Prostate gland (tissue), 2 donors: ENCODE data around the gene NFATC3. TPM values are rescaled to one million over a fixed set of nuclear protein-coding genes. Genes with fewer than 3 reads are reported as not detected.
"Not testable (repeated sequence)": the region's sequence is repeated elsewhere in the genome, so short reads cannot be mapped to it uniquely, and the experiment has no call there.

ENCODE experiments used
- DNase-seq: peaks from one replicate; pipeline ENCODE4 v3.0.0-alpha.2; 2019; ENCODE audit warnings: low spot score
- H3K27ac ChIP-seq, 2 donors: fragments of 200-600 bp; sonication (generic); 2 replicates each; pipeline ENCODE4 v1.5.1; 2017 to 2019
- H3K27me3 ChIP-seq: fragments of 200-600 bp; sonication (generic); replicated peaks from 2 replicates; pipeline ENCODE4 v1.5.1; 2019; ENCODE audit not compliant: insufficient read depth
- H3K36me3 ChIP-seq, 2 donors: fragments of 200-600 bp; sonication (generic); 1 replicate in 1 of 2; 2 replicates in 1 of 2; pipeline versions ENCODE4 v1.5.1 to v1.8.1; 2017 to 2019
- H3K4me1 ChIP-seq: fragments of 200-600 bp; sonication (generic); replicated peaks from 2 replicates; pipeline ENCODE4 v1.5.1; 2019
- H3K4me3 ChIP-seq, 2 donors: fragments of 200-600 bp; sonication (generic); 2 replicates each; pipeline ENCODE4 v1.5.1; 2017 to 2019
- H3K9me3 ChIP-seq: fragments of 200-600 bp; sonication (generic); 2 replicates; pipeline ENCODE4 v1.5.1; 2017
- POLR2A ChIP-seq: fragments of 450-650 bp; IDR thresholded peaks from one replicate; pipeline ENCODE4 v1.6.1; 2016; ENCODE audit warnings: antibody characterized with exemption, mild to moderate bottlenecking
- POLR2AphosphoS5 ChIP-seq: sonication (generic); formaldehyde crosslinking; IDR thresholded peaks from one replicate; pipeline ENCODE4 v1.6.1; 2017; ENCODE audit warnings: antibody characterized with exemption
- WGBS: methylation state at CpG from one replicate; pipeline ENCODE4 v1.1.5; 2018; 5-methylcytosine and 5-hydroxymethylcytosine counted together
- intact Hi-C: fragments of 100-400 bp; cut with DNase I; formaldehyde crosslinking; loops from one replicate; pipeline ENCODE4 v1.14.2; 2022
- total RNA-seq, 2 donors: library from RNA; depleted of rRNA; stranded (reverse); fragments of >200 nt; gene quantifications; one replicate each; pipeline ENCODE4 v1.1.0, GENCODE V29; 2016
- TF ChIP-seq, protein P1 (sequence below), 4 experiments: fragments of 200-600 bp in 2 of 4; fragments of 450-650 bp in 2 of 4; sonication (generic) in 2 of 4; IDR thresholded peaks; 1 replicate in 3 of 4; 2 replicates in 1 of 4; pipeline ENCODE4 v1.5.1; 2016 to 2019; ENCODE audit warnings: antibody characterized with exemption in 4 of 4, mild to moderate bottlenecking in 2 of 4, moderate library complexity in 2 of 4

Gene NFATC3
- total RNA-seq, 2 donors from 2014 or later, result 36.6 to 84.1 TPM

DNA sequence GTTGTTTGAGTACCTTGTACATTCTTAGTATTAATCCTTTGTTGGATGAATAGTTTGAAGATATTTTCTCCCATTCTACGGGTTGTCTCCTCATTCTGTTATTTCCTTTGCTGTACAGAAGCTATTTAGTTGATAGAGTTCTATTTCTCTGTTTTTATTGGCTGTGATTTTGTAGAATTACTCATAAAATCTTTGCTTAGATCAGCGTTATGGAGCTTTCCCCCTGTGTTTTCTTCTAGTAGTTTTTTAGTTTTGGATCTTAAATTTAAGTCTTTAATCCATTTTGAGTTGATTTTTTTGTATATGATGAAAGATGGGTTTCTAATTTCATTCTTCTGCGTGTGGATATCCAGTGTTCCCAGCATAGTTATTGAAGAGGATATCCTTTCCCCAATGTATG lies 45.4 kb downstream of the NFATC3 start:
- no peak for DNase-seq
- no peaks in the 10 kb centered on the region for H3K36me3 ChIP-seq
- H3K4me1 ChIP-seq, result no peaks in the 10 kb centered on the region
- no peaks in the 10 kb centered on the region for H3K9me3 ChIP-seq
- TF ChIP-seq POLR2AphosphoS5, result no peak
- TF ChIP-seq, protein P1, sequence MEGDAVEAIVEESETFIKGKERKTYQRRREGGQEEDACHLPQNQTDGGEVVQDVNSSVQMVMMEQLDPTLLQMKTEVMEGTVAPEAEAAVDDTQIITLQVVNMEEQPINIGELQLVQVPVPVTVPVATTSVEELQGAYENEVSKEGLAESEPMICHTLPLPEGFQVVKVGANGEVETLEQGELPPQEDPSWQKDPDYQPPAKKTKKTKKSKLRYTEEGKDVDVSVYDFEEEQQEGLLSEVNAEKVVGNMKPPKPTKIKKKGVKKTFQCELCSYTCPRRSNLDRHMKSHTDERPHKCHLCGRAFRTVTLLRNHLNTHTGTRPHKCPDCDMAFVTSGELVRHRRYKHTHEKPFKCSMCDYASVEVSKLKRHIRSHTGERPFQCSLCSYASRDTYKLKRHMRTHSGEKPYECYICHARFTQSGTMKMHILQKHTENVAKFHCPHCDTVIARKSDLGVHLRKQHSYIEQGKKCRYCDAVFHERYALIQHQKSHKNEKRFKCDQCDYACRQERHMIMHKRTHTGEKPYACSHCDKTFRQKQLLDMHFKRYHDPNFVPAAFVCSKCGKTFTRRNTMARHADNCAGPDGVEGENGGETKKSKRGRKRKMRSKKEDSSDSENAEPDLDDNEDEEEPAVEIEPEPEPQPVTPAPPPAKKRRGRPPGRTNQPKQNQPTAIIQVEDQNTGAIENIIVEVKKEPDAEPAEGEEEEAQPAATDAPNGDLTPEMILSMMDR (IDR thresholded peaks at IDR 0.05), result no peak
- TF ChIP-seq POLR2A, result no peak
- H3K27ac ChIP-seq, result no peak overlapping the region
- no peaks in the 10 kb centered on the region for H3K27me3 ChIP-seq
- WGBS, result 85% methylated on average over 3 of the region's 3 CpGs
- no peak overlapping the region for H3K4me3 ChIP-seq
- intact Hi-C loops, result no loop called here

DNA sequence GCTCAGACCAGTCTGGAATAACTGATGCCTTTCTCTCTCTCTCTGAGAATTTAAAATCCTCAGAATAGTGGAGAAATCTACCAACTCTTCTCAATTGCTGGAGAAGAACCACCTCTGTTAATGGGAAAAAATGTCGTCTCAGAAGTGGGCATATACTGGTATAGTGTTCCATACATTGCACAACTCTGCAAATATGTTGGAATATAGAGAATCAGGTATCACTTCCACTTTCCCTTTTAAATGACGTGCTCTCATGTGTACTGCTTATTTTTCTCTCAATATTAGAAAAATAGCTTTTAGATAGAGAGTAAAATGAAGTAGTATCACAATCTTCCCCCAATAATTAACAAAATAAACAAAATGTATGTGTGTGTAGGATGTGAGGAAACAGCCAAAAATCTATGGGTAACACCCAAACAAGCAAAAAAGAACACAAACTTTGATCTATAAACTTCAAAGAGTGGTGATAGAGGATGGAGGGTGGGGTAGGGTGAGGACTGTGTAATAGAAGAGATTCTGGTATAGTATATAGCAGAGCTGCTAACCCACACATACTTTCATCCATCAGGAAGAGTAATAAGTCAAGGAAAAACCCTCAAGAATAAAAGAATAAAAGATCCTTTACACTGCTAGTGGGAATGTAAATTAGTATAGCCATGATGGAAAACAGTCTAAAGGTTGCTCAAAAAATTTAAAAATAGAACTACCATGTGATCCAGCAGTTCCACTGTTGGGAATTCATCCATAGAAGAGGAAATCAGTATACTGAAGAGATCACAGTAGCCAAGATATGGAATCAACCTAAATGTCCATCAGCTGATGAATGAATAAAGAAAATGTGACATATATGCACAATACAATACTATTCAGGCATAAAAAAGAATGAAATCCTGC lies 46.9 kb downstream of the NFATC3 start:
- intact Hi-C loops, result no loop called here
- Histone ChIP-seq H3K36me3 (no peaks in the 10 kb centered on the region), H3K27me3 (no peaks in the 10 kb centered on the region), H3K9me3 (no peaks in the 10 kb centered on the region), H3K4me3 (no peak overlapping the region), H3K4me1 (no peaks in the 10 kb centered on the region), H3K27ac (no peak overlapping the region)
- 85% methylated on average over 2 of the region's 2 CpGs for WGBS
- TF ChIP-seq POLR2A (no peak), POLR2AphosphoS5 (no peak)
- TF ChIP-seq, protein P1 (IDR thresholded peaks at IDR 0.05), result no peak
- DNase-seq, result no peak

DNA sequence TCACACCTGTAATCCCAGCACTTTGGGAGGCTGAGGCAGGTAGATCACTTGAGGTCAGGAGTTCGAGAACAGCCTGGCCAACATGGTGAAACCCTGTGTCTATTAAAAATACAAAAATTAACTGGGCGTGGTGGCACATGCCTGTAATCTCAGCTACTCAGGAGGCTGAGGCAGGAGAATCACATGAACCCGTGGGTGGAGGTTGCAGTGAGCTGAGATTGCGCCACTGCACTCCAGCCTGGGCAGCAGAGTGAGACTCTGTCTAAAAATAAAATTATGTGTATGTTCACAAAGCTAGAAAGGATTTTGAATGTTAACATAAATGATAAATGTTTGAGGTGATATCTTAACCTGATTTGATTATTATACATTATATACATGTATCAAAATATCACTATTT lies 47.8 kb downstream of the NFATC3 start:
- H3K9me3 ChIP-seq, intact Hi-C loops, H3K27ac ChIP-seq, H3K27me3 ChIP-seq, H3K4me1 ChIP-seq, H3K4me3 ChIP-seq, DNase-seq, H3K36me3 ChIP-seq: not testable (repeated sequence)
- WGBS, result 94% methylated on average over 4 of the region's 4 CpGs

DNA sequence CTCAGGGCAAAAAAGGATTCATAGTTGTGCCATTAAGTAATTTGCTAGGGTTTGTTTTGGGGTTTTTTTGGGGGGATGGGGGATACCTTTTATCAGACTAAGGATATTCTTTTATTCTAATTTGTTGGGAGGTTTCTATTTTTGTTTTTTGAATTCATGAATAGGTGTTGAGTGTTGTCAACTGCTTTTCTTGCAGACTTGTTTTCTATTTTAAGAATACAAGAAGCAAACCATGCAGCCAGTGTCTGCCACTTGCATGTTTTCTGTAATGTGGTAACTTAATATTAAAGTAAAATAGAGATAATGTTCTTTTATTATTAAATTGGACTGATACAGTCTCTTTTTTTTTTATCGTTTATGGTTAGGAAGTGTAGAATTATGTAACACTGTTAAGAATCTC lies 49.5 kb downstream of the NFATC3 start:
- no peak overlapping the region for H3K4me3 ChIP-seq
- TF ChIP-seq, protein P1 (IDR thresholded peaks at IDR 0.05), result no peak
- TF ChIP-seq POLR2AphosphoS5, result no peak
- no peak for TF ChIP-seq POLR2A
- no peaks in the 10 kb centered on the region for H3K9me3 ChIP-seq
- H3K27ac ChIP-seq, result no peak overlapping the region
- H3K36me3 ChIP-seq, result no peaks in the 10 kb centered on the region
- no peak for DNase-seq
- intact Hi-C loops, result no loop called here
- no peaks in the 10 kb centered on the region for H3K27me3 ChIP-seq
- no peaks in the 10 kb centered on the region for H3K4me1 ChIP-seq
- 91% methylated on average over 1 of the region's 1 CpG for WGBS

DNA sequence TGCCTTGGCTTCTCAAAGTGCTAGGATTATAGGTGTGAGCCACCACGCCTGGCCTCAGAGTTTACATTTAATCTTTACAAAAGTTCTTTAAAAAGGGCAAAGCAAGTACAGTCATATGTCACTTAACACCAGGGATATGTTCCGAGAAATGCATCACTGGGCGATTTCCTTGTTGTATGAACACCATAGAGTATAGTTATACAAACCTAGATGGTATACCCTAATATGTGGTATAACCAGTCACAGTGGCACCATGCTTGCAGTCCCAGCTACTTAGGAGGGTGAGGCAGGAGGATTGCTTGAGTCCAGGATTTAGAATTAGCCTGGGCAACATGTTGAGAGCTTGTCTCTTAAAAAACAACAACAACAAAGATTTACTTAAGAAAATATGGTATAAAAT lies 51.3 kb downstream of the NFATC3 start:
- TF ChIP-seq, protein P1 (IDR thresholded peaks at IDR 0.05), result no peak
- TF ChIP-seq POLR2AphosphoS5 (no peak), POLR2A (no peak)
- intact Hi-C loops, result no loop called here
- Histone ChIP-seq H3K36me3 (no peaks in the 10 kb centered on the region), H3K4me3 (no peak overlapping the region), H3K4me1 (no peaks in the 10 kb centered on the region), H3K27me3 (no peaks in the 10 kb centered on the region), H3K27ac (no peak overlapping the region), H3K9me3 (no peaks in the 10 kb centered on the region)
- DNase-seq, result no peak
- 98% methylated on average over 3 of the region's 3 CpGs for WGBS
